IPS DF 19.7 (cell line): ENCODE results near the gene SYP.

Experiments
- DNase-seq: peaks from one replicate; pipeline ENCODE4 v3.0.0-alpha.2; 2013; ENCODE audit warnings: low read depth, low spot score

The SYP gene

GRCh38 chrX:49199906-49200771 lies at the start of gene SYP:
TSS of gene SYP (minus strand) at chrX:49200193. CDS start at chrX:49200186, 7 bp downstream.
- no peak for DNase-seq

- DNase-seq = no peak
These were observed 49.6 kb upstream of the SYP start for GRCh38 chrX:49249616-49250015.

- no peak for DNase-seq
These were observed 49.1 kb upstream of the SYP start for GRCh38 chrX:49249071-49249470.

GRCh38 chrX:49247916-49248811 lies 48.2 kb upstream of the SYP start:
- no peak for DNase-seq

- no peak for DNase-seq
These were observed 47.4 kb upstream of the SYP start for GRCh38 chrX:49247346-49247745.

- DNase-seq = no peak
These were observed 46.5 kb upstream of the SYP start for GRCh38 chrX:49246541-49246940.

- no peak for DNase-seq
These were observed 44.2 kb upstream of the SYP start for GRCh38 chrX:49244207-49244606.

- DNase-seq = no peak
These were observed 43.2 kb upstream of the SYP start for GRCh38 chrX:49243166-49243565.

GRCh38 chrX:49242545-49243066 lies 42.6 kb upstream of the SYP start:
- no peak for DNase-seq

- DNase-seq = no peak
These were observed 38.7 kb upstream of the SYP start for GRCh38 chrX:49238735-49239134.

GRCh38 chrX:49237060-49237459 lies 37.1 kb upstream of the SYP start:
- no peak for DNase-seq

- no peak for DNase-seq
These were observed 34.0 kb upstream of the SYP start for GRCh38 chrX:49233887-49234555.

GRCh38 chrX:49233176-49233575 lies 33.2 kb upstream of the SYP start, which contains the start of gene CACNA1F:
TSS of gene CACNA1F (minus strand) at chrX:49233340. CDS start at chrX:49233309, 31 bp downstream.
- no peak for DNase-seq

- DNase-seq = no peak
These were observed 32.5 kb upstream of the SYP start for GRCh38 chrX:49232525-49232924.

- no peak for DNase-seq
These were observed 31.5 kb upstream of the SYP start for GRCh38 chrX:49231333-49232000.

GRCh38 chrX:49230500-49231232 lies 30.7 kb upstream of the SYP start:
- no peak for DNase-seq

- DNase-seq = no peak
These were observed 28.2 kb upstream of the SYP start for GRCh38 chrX:49228185-49228584.

GRCh38 chrX:49227726-49228125 lies 27.7 kb upstream of the SYP start:
- DNase-seq = no peak

GRCh38 chrX:49226946-49227345 lies 27.0 kb upstream of the SYP start:
- DNase-seq = no peak

- DNase-seq = no peak
These were observed 25.9 kb upstream of the SYP start for GRCh38 chrX:49225858-49226257.
